ENCODE measurements around the gene STXBP2.

DNA sequence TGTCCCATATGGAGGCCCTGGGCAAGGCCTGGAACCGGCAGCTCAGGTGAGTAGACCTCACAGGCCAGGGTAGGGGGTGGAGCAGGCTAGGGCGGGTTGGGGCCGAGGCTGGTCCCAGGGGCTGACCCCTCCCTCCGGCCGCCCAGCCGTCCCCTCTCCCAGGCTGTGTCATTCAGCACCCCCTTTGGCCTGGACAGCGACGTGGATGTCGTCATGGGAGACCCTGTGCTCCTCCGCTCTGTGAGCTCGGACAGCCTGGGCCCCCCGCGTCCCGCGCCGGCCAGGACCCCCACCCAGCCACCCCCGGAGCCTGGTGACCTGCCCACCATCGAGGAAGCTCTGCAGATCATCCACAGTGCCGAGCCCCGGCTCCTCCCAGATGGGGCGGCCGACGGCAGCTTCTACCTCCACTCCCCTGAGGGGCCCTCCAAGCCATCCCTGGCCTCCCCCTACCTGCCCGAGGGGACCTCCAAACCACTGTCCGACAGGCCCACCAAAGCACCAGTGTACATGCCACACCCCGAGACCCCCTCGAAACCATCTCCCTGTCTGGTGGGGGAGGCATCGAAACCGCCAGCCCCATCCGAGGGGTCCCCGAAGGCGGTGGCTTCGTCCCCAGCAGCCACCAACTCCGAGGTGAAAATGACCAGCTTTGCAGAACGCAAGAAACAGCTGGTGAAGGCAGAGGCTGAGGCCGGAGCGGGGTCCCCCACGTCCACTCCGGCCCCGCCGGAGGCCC is 25.2 kb upstream of the STXBP2 start:
- TF ChIP-seq, protein P1, sequence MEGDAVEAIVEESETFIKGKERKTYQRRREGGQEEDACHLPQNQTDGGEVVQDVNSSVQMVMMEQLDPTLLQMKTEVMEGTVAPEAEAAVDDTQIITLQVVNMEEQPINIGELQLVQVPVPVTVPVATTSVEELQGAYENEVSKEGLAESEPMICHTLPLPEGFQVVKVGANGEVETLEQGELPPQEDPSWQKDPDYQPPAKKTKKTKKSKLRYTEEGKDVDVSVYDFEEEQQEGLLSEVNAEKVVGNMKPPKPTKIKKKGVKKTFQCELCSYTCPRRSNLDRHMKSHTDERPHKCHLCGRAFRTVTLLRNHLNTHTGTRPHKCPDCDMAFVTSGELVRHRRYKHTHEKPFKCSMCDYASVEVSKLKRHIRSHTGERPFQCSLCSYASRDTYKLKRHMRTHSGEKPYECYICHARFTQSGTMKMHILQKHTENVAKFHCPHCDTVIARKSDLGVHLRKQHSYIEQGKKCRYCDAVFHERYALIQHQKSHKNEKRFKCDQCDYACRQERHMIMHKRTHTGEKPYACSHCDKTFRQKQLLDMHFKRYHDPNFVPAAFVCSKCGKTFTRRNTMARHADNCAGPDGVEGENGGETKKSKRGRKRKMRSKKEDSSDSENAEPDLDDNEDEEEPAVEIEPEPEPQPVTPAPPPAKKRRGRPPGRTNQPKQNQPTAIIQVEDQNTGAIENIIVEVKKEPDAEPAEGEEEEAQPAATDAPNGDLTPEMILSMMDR (IDR thresholded peaks at IDR 0.05), result no peak
- no peak for TF ChIP-seq POLR2A (IDR thresholded peaks at IDR 0.05)

Data from esophagus squamous epithelium (tissue), 4 donors.